GM19328 (cell line): ENCODE measurements around the gene RAPGEF1.
"Not testable (repeated sequence)": the region's sequence is repeated elsewhere in the genome, so short reads cannot be mapped to it uniquely, and the experiment has no call there.

Experiments
- ATAC-seq: cut with Tn5 transposase; IDR thresholded peaks from one replicate; pipeline ENCODE4 v1.9.1; 2021; ENCODE audit warnings: mild to moderate bottlenecking, moderate library complexity; ENCODE audit not compliant: unreplicated experiment

RAPGEF1 gene

DNA sequence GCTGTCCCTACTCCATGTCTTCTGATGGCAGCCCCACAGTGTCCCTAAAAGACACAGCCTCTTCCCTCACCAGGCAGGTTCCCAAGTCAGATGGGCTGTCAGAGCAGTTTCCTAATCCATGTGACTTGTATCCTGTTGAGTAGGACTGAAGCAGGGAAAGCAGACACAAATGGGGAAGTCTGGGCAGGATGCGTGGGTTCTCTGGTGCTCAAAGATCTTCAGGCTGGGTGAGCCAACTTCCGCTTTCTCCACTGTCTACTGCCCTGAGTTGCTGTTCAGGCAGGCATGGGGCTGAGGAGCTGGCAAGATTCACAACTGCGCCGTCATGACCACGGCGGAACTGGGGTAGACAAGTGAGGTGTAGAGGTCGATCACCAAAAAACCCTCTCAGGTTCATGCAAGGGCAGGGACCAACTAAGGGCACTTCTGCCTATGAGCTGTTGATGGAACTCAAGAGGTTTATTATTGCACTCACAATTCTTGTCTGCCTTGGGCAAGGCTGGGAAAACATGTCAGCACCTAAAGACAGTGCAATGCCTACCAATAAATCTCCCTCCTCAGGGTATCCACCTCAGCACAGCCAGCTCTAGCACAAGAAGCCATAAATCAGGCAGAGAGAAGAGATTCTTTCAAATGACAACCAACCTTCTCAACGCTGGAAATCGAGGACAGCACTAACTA, 83.4 kb downstream of the RAPGEF1 start:
- ATAC-seq = no peak

DNA sequence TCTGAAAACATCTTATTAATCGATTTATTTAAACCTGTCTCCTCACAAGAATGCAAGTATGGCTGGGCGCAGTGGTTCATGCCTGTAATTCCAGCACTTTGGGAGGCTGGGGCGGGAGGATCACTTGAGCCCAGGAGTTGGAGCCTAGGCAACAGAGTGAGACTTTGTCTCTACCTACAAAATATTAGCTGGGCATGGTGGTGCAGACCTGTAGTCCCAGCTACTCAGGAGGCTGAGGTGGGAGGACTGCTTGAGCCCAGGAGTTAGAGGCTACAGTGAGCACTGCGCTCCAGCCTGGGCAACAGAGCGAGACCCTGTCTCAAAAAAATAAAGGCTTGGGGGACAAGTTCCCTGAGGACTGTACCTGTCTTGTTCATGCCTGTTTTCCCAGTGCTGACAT, 85.5 kb downstream of the RAPGEF1 start:
- ATAC-seq = not testable (repeated sequence)

DNA sequence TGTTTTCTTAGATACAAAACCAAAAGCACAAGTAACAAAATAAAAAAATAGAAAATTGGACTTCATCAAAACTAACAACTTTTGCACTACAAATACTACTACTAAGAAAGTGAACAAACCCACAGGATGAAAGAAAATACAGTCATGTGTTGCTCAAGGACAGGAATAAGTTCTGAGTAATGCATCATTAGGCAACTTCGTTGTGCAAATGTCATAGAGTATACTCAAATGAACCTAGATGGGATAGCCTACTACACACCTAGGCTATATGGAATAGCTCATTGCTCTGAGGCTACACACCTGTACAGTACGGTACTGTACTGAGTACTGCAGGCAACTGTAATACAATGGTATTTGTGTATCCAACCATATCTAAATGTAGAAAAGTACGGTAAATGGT, 88.3 kb downstream of the RAPGEF1 start:
- ATAC-seq = no peak

DNA sequence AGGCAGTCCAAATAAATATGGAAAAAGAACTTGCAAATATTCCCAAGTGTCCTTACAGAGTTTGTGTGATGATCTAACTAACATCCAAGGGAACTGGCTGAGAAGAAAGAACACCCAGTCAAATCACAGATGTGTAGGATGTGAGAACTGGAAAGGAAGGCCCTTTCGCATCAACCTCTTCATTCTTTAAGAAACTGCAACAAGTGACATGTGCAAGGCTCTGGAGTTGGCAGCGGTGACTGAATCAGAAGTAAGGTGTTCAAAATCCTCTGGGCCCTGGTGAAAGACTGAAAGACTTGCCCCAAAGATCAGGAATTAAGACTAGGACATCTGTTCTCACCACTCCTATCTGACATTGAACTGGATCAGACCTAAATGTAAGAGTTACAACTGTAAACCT, 88.7 kb downstream of the RAPGEF1 start:
- ATAC-seq = no peak

DNA sequence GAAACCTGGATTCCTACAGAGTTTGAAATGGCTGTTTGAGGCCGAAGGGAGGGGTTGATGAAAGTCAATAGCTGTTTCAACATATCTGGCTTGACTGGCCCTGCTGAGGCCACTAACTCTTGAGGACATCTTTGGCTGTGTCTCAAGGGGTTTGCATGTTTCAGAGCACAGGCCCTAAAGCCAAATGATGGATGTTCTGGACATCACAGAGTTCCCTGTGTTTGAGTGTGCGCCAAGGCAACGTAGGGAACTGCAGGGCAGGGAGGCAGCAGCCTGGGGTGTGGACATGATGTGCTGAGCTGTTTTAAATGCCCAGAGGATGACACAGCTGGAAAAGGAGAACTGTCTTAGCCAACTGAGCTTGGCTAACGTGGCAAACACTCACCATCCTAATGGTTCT, 89.6 kb downstream of the RAPGEF1 start:
- ATAC-seq = no peak

DNA sequence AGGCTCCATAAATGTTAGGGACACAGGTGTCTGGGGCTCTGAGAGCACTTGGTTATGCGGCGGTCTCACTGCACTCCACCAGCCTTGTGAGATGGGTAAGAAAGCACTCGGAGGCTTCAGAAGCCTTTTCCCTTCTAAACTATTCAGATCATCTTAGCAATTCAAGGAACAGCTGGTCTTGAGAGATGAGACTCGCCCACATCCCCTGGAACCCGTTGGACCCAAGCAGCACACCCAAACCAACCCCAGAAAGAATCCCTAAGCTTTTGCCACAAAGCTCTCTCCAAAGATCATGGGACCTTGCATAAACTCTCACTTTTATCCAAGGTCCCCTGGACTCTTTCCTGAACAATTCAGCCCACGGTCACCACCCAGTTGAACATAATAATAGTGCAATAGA, 90.2 kb downstream of the RAPGEF1 start:
- no peak for ATAC-seq

DNA sequence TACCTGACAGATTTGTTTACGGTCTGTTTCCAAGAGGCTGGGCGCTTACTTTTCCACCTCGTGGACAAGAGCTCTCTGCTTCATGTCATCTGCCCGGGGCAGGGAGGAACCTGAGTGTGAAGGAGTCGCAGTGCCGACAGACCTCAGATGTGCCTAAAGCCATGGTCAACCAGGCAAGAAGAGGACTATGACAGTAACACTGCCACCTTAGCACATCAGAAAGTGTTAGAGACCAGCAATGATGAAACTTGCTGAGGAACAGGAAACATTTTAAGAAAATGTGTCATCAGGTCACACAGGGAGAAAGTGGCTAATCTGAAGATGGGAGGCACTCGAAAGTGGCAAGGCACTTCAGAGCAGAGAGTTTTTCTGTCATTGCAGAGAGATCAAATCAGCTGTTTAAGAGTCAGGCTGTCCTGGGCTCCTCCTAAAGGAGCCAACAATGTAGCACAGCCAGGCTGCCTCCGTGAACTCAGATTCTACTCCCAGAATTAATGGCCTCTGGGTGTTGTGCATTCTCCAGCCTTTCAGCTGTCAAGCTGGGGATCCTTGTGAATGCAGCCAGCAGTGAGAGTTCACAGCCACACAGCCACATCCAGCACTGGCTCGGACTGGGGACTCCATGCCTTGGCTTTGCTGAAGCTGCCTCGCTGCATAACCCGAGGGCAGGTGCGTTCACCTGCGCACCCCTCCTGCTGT, 94.6 kb downstream of the RAPGEF1 start:
- ATAC-seq = no peak

DNA sequence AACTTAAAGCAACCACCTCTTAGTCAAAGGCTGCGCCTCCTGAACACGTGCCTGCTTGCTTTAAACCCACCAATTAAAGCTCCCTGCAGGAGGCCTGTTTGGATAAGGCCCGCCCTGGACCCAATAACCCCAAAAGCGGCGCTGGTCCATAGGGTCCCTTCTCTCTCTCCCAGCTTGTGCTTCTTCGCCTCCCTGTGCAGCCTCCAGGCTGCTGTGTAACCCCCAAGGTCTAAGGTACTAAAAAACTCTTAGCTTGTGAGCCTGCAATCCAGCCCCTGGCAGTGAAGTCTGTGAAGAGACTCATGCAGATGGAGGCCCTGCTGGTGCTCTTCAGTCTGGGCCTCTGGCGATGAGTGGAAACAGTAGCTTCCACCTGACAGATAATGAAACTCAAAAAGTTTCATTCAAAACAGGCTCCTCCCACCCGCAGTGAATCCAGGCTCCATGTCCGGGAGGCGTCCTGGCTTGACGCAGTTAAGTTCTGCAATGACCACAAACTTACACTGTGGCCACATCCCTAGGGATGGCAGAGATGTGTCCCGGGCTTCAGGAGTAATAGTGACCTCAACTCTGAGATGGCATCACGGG, 97.3 kb downstream of the RAPGEF1 start:
- no peak for ATAC-seq

DNA sequence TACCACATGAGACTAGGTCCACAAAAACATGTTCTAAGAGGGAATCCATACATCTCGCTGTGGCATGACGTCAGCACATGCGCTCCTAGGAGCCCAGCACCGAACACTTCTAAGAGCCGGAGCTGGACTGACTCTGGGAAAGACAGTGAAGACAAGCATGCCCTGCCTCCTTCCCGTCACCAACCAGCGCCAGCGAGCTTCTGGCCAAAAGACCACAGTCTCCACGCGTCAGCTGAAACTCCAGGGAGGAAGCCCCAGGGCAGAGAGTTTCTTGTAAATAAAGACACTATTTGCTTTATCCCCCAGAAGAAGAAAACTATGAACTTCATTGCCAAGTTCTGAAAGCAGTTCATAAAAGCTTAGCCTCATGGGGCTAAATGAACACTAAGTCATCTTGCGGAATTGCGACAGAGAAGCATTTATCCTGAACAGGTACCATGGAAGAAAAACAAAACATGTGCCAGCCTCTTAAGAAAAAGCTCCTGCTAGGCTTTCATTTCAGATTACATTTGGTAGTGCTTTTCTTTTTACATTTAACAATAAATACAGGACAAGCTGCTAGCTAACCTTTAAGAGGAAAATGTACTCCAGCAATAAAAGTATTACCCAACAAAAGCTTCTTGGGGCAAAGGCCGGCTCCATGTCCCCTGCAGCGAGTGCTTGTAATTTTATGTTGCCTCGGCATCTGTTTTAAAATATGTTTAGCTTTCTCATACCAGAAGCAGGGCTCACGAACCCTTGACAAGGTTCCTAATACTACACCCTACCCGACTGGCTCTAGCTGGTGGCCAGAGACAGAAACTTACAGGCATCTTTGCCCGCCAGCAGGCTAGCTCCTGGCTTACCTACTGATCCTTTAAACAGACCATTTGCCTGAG, 98.0 kb downstream of the RAPGEF1 start:
- no peak for ATAC-seq

DNA sequence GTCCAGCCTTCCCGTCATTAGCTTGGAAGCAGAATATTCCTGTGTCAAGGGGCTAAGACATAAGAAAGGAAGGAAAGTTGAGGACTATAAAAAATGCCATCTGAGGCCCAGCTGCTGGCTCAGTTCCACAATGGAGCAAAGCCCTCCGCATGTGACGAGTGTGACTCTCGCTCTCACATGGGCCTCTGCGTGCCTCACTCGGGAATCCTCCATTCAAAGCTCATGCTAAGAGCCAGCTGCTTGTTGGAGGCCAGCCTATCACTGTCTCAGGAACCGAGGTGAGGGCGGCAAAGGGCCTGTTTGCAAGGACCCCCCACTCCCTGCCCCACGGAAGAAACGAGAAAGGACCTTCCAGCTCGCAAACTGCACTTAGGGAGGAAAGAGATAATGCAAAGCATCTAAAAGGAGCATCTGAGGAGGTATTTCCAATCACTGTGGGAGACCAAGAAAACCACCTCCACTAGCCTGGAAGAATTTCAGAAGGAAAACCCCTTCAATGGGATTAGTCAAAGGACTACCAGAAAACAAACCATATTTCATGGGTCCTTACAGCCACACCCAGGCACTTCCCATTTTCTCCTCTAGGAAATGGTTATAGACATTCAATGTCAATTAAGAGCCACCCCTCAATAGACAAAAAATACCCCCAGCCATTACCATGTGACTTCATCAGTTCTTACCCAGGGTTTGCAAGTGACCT, 99.3 kb downstream of the RAPGEF1 start:
- ATAC-seq = no peak

DNA sequence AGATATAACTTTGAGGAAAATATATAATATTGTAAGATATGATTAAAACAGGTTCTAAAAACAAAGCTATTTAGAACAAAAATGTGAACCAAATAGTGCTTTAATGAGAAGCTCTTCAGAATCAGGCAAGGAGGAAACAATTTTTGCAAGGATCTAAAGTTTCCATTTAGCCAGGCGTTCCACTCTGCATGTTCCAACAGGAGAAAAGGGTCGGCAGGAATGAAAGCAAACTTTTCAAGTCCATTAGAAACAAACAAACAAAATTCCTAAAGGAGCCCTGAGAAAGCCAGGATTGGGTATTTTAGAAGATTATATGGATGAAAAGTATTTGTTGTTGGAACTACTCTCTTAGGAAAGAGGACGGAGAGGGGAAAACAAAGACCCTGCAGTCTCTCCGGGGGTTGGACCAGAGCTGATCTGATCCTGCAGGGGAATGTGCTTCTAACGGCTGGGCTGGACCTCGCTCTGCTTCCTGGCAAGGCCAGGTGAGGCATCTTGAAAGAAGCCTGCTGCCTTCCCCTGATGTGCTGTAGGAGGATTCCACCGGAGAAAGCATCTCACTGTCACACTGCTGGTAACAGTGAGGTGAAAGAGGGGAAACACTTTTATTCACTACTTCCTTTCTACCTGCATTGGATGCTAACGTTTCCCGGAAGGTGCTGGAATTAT, 100.0 kb downstream of the RAPGEF1 start:
- ATAC-seq = no peak

DNA sequence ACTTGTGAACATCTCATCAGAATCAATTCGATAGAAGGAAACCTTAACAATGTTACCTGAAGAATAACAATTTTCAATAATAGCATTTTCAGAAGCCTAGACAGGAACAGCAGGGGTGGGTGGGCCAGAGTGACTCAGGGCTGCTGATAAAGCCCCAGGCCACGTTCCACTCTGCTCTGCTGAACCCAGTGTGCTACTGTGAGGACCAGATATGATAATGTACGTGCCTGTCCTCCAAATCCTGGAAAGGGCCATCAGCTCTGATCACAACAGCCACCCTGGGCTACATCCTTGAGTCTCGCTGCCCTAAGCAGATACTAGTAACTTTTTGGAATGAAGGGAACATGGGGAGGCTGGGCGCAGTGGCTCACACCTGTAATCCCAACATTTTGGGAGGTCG, 103.3 kb downstream of the RAPGEF1 start:
- no peak for ATAC-seq

DNA sequence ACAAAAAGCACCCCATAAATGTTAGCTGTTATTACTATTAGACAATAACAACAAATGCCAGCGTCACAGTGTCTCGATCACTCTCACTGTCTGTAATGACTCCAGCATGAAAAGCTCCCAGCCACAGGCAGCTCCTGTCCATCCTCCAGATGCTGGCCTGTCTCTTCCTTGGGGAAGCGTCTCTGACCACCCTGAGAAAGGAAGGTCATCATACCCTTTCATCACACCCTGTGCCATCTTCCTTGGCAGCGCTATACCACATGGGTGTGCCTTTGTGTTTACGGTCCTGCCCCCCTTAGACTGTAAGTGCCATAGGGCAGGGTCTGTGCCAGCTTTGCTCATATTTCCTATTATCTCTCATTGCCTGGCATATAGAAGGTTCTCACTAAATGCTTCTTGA, 104.0 kb downstream of the RAPGEF1 start:
- ATAC-seq = no peak

DNA sequence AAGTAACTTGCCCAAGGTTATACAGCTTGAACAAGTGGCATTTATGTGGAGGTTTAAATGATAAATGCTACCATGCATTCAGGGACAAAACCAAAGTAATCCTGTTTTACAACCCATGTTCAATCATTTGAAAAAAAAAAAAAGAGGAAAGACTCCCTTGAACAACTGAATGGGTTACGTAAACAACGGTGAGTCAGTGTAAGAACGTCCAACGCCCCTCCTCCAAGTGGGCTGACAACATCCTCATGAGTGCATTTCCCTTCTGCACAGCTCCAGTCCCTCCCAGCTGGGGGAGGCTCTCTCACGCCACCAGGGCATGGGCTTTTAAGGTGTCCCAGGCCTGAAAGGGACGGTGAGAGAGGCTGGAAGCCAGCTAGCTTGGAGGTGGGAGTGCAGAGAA, 104.6 kb downstream of the RAPGEF1 start:
- ATAC-seq = no peak

DNA sequence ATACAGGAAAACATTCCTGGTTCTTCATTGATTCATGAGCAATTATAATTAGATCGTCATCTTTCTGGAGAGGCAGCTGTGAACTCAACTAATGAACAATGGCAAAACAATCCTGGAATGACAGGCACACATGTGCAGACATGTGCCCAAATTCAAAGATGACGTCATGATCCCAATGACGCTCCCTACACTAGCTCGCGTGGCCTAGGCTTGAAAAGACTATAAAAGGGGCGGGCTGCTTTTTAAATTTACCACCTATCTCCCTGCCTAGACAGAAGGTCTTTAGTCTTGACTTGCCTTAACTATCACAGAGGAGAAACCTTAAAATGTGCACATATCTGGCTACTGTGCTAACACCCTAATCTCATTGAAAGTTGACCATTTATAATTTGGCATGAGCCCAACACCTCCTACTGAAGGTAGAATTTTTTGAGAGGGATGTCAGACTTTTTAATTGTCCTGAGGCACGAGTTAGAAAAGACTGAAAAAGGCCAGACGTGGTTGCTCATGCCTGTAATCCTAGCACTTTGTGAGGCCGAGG, 106.3 kb downstream of the RAPGEF1 start:
- no peak for ATAC-seq

DNA sequence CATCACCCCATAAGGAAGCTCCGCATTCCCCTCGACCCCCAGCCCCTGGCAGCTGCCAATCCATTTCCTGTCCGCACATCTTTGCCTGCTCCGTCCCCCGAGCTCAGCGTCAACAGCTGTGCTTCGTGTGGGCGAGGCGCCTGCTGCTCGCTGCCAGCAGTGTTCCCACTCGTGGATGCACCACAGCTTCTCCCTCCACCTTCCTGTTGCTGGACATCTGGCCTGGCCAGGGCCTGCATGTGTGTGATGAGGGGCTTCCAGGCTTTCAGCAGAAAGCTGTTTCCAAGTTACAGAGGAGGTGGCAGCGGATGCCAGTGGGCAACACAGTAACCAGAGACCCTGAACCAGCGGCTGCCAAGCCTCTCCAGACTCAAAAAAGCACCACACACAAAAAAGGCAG, 108.6 kb downstream of the RAPGEF1 start:
- no peak for ATAC-seq

DNA sequence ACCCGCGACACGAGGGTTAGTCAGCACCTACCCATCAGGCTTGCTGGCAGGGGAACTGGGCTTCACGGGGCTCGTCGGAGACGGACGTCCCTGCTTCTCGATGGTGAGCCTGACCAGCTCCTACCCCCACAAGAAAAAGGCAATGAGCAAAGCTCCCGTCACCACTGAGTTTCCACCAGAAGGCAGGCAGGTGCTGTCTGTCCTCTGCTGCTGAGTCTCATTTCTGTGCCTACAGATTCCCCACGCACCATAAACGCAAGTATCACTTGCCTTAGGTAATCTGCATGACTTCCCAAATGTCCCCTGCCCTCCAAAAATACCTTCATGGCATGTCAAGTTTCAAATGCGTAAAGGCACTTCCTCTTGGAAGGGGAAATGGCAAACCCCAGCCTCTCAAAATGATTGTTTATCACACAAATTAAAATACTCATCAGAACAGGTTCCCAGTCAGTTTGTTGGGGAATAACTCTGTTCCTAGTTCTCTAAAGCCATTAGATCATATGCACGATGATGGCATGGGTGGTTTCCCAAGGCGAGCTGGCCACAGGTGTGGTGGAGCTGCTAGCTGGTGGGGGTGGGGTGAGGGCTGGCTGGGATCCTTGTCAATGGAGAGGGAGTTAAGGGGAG, 109.6 kb downstream of the RAPGEF1 start:
- no peak for ATAC-seq

DNA sequence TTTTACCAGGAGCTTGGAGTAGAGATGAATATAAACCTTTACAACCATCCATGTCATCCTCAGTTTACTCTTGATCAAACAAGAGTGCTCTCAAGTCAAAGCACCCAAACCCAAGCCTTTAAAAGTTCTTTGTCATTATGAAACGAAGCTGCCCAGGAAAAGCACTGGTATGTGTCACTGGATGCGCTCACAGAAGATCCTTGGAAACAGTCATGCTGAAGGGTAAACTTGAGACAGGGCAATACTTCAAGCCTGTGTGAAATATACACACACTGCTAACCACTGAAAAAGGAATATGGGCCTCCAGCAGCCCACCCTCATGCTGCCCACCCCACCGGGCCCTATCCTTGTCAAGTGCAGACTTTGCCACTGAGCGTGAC, 110.1 kb downstream of the RAPGEF1 start:
- ATAC-seq = no peak

DNA sequence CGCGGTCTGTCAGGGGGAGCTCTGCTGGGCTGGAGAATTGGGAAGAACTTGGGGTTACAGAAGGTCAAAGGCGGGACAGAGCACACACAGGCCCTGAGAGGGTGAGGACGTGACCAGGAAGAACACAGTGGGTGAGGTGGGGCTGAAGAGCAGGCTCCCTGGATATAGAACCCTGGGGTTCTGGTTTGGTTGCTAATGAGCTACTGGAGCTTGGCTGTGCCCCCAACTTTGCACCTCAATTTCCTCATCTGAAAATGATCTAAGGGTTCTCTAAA, 110.7 kb downstream of the RAPGEF1 start:
- ATAC-seq = no peak
